Stimulated activated CD4-positive, alpha-beta T cell treated with anti-CD3 and anti-CD28 coated beads, Interleukin-12 subunit alpha, Interleukin-12 subunit beta, amount 100 ng/mL, for 24 hours (primary cell): ENCODE data around the gene SAC3D1.

Experiments used
- DNase-seq, 2 experiments: peaks; one replicate each; pipeline ENCODE4 v3.0.0-alpha.2; 2020; ENCODE audit warnings: low read depth in 2 of 2

The SAC3D1 gene

DNA sequence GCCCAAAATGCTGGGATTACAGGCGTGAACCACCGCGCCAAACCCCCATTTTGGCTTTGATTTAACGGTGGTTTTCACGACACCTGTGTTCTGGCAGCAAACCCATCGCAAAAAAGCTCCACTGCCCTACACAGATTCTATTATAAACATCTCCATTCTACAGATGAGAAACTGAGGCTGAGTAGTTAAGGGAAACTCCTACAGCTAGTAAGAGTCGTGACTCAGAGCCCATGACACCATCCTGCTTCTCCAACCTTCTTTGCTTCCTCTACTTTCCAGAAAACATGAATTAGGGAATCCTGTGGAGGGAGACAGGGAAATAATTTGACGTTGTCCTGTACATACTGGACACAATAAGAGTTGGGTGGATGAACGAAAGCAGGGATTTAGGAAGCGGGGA, 14.2 kb upstream of the SAC3D1 start:
- no peak for DNase-seq

GRCh38 chr11:65027213-65028067, 13.6 kb upstream of the SAC3D1 start, which contains the start of gene SNX15:
Gene SNX15 (plus strand): TSS chr11:65027439. CDS start chr11:65027538, 99 bp downstream.
- peak; percentile 80 to 84 for DNase-seq

DNA sequence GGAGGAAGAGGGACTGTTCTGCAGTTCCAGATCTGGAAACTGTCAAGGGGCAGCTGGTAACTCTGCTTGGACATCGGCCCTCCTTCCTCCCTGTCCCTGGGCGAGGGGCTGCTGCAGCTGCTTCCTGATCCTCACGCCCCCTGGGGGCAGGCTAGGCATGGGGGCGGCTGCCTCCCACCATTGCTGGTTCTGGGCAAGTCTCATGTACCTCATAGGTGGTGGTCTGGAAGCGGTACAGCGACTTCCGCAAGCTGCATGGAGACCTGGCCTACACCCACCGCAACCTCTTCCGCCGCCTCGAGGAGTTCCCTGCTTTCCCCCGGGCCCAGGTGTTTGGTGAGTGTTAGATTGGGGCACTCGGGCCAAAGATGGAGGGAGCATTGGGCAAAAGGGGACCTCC, 8.8 kb upstream of the SAC3D1 start:
- no peak for DNase-seq

DNA sequence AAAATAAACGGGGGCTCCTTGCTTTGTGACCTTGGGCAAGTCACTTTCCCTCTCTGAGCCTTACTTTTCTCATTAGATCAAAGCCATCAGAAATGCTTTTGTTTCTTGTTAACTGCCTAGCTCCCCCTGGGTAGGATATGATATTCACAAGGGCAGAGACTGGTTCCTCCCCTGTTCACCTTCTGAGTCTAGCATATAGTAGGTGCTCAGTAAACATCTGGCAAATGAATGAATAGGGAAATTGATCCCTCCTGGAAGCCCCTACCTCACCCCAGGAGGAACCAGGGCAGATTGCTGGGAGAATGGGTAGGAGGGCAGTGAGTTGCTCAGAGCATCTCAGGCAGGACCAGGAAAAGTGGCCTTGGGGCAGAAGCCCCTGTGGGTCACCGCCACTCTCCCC, 6.6 kb upstream of the SAC3D1 start:
- no peak for DNase-seq

GRCh38 chr11:65035579-65035978, 5.4 kb upstream of the SAC3D1 start:
- no peak for DNase-seq

- no peak for DNase-seq
These were observed 4.1 kb upstream of the SAC3D1 start for GRCh38 chr11:65036931-65037330.

DNA sequence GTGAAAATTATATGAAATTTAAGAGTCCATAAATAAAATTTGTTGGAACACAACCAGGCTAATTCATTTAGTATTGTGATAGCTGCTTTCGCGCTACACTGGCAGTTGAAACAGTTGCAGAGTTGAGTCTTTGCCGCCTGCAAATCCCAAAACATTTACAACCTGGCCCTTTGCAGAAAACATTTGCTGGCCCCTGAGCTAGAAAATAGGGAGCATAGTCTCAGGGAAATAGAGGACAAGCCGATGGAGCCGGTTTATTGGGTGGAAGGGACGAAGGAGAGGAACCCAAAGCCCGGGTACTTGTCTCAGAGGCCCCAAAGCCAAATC, 527 bp upstream of the SAC3D1 start:
- DNase-seq, result no peak

- DNase-seq, result no peak
These were observed 1.9 kb downstream of the SAC3D1 start for GRCh38 chr11:65042891-65043290.

DNA sequence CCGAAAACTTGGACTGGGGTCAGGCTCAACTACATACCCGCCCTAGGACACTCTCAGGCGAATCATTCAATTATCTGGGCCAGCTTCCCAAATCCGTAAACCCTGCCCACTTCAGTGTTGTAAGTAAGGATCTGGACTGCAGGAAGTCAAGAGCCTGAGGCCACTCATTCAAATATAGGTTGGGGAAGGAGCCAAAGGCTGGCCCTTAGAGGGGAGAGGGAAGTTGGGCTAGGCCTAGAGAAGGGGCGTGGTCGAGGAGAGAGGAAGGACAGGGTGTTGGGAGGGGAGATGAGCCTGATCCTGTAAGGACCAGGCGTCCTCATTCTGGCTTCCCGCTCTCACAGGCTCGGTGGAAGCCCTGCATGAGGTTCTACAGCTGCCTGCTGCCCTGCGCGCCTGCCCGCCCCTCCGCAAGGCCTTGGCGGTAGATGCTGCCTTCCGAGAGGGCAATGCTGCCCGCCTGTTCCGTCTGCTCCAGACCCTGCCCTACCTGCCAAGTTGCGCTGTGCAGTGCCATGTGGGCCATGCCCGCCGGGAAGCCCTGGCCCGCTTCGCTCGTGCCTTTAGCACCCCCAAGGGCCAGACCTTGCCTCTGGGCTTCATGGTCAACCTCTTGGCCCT, 3.0 kb downstream of the SAC3D1 start:
- DNase-seq, result no peak

GRCh38 chr11:65045061-65045460, 4.1 kb downstream of the SAC3D1 start:
- DNase-seq, result no peak

DNA sequence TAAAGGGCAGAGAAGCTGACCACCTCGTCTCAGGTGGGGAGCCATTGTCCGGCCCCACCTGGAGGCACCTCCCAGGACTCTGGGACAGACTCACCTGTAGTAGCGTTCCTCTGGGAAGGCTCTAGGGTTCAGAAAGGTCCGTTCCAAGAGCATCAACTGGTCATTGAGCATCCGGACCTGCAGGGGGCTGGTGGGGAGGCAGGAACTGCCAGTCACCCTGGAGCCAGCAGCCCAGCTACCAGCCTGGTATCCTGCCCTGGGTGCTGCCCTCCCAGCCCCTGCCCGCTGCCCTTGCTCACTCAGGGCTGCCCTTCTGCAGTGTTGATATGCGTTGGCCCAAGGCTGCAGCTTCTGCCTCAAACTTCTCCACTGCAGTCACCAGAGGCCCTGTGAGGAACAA, 4.7 kb downstream of the SAC3D1 start:
- no peak for DNase-seq

DNA sequence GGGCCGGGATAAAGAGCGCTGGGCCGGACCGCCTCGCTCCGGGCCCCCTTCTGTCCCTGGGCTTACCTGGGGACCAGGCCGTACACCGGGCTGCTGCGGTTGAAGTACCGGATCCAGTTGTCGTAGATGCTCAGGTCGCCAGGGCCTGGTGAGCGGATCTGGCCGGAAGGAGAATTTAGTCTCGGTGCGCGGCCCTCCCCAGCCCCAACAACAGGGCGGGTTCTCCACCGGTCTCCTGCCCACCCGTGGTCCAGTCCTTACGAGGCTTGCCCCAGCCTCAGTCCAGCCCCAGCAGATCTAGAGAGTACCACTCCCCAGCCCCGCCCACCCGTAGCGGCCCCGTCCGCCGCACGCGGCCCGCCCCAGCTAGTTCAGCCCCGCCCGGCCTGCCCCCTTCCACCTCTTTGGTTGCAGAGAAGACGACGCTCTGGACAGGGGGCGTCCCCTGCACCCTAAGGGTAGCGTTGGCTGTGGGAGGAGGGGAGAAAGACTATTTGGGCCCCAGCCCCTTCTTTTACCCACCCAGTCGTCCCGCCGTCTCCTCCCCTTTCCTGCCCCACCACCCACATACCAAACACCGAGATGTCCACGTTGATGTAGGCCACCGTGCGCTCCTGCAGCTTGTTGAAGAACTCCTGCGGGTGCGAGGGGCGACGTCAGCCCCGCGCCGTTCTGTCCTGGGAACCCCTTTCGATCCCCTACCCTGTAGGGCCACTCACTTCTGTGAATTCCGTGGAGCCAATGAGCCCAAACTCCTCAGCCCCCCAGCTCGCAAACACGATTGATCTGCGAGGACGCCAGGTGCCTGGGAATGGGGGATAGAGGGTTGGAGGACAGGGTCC, 6.8 kb downstream of the SAC3D1 start:
- DNase-seq, result no peak

DNA sequence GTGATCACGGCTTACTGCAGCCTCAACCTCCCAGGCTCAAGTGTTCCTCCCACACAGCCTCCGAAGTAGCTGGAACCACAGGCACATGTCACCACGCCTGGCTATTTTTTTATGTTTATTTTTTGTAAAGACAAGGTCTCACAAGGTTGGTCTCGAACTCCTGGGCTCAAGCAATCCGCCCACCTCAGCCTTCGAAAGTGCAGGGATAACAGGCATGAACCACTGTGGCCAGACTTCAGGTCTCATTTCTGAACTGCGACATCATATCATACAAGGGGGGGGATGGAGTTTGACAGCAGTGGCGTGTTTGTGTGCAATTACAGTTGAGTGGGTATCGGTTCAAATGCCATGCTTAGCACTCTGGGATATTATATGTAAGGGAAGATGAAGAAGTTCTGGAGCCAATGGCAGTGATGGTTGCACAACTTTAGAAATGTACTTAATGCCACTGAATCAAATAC, 10.4 kb downstream of the SAC3D1 start:
- no peak for DNase-seq

DNA sequence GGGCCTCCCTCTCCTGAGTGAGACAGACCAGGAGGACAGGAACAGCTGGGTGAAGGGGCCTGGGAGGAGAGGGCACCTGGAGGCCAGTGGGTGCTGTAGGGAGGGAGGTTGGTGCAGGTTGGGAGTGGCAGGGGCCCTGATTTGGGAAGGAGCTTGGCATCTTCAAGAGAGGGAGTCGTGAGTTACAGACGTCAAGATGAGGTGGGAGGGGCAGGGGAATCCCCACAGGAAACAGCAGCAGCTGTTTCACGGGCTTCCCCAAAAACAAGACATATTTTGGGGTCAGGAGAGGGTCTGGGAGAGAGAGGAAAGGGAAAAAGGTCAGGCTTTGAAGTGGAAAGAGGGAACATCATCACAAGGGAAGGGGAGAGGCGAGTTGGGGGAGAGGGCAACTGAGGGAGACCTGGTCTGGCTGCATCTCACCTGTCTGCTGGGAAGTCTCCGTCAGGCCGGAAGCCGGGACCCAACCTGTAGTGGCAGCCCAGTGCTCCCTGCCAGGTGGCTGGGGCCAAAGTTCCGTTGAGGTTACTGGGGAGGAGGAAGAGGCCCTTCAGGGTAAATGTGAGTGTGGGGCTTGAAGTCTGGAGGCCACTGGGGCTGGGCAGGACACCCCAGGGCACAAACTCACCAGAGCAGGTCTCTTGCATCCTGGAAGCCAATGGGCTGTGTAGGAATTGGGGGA, 13.0 kb downstream of the SAC3D1 start:
- no peak for DNase-seq

GRCh38 chr11:65055538-65055937, 14.5 kb downstream of the SAC3D1 start:
- no peak for DNase-seq

DNA sequence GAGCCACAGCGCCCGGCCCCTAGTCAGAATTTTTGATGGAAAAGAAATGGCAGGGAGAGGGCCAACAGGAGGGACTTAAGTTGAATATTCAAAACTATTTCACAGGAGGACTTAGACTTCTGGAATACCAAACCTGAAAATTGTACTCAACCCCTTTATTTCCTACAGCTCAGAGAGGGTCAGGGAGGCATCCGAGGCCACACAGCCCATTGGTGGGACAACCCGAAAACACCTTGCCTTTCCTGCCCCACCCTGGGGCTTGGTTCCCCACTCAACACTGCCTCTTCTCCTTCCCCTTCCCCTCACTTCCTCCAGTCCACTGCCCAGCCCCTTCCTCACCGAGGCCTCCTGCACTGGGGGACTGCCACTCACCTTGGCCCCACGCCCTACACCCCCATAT, 16.0 kb downstream of the SAC3D1 start:
- no peak for DNase-seq

- DNase-seq, result no peak
These were observed 16.5 kb downstream of the SAC3D1 start for GRCh38 chr11:65057526-65057925.

- DNase-seq, result no peak
These were observed 17.0 kb downstream of the SAC3D1 start for GRCh38 chr11:65058012-65058411.

- no peak for DNase-seq
These were observed 17.5 kb downstream of the SAC3D1 start, which contains the start of gene NAALADL1 for GRCh38 chr11:65058419-65059054. Gene NAALADL1 (minus strand): TSS chr11:65058553. CDS start chr11:65058521, 32 bp downstream.

DNA sequence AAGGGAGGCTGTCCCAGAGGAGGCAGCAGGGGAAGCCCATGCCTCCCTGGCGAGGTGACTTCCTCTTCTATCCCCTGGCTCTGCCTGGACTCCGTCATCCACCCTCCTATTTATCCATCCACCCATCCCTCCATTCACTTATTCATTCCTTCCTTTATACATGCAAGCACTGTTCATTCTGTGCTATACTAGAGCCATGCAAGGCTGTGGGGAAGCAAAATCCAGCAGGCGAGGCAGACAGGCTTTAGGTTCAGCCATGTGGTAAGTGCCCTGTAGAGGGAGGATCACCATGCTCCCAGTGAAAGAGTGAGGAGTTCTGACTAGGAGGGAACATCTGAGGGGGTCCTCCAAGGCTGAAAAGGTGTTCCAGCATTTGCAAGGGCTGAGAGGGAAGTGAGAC, 18.5 kb downstream of the SAC3D1 start:
- no peak for DNase-seq
